ENCODE data around the gene NOC2L.

GRCh38 chr1:902802-903201 is 56.3 kb downstream of the NOC2L start:
- TF ChIP-seq POLR2A (IDR thresholded peaks at IDR 0.05; ENCODE audit: low read depth, low read length) (no peak), TAF1 (IDR thresholded peaks at IDR 0.05; ENCODE audit: low read depth, low read length) (no peak)
